Kidney glomerular epithelial cell (primary cell): Measurements from ENCODE around the gene UPF1.

Source experiments
- DNase-seq: peaks from one replicate; lab custom pipeline; 2025; lab: John Stamatoyannopoulos, UW

The UPF1 gene

DNA sequence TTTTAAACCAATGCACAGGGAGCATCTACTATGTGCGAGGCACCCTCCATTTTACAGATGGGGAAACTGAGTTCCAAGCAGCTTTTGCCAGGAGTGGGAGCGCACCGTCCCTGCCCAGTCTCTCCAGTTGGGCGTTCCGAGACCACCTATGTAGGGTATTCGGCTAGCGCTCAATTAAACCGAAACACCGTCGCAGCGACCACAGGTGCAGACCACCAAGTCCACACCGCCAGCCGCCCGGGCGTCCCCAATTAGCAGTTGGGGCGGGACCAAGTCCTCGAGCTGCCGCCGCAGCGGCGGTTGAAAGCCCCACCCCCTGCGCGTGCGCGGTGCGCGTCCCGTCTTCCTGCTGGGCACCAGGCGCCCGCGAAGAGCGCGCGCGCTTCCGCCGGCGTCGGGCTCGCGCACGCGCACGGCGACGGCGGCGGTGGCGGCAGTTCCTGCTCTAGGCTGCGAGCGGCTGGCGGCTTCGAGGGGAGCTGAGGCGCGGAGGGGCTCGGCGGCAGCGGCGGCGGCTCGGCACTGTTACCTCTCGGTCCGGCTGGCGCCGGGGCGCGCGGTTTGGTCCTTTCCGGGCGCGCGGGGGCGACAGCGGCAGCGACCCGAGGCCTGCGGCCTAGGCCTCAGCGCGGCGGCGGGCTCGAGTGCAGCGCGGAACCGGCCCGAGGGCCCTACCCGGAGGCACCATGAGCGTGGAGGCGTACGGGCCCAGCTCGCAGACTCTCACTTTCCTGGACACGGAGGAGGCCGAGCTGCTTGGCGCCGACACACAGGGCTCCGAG lies at the start of gene UPF1:
Gene UPF1 (plus strand): TSS at position 436 of the 782 bp plus-strand sequence. CDS start 251 bp downstream, at position 687.
- peak; percentile 71 for DNase-seq

DNA sequence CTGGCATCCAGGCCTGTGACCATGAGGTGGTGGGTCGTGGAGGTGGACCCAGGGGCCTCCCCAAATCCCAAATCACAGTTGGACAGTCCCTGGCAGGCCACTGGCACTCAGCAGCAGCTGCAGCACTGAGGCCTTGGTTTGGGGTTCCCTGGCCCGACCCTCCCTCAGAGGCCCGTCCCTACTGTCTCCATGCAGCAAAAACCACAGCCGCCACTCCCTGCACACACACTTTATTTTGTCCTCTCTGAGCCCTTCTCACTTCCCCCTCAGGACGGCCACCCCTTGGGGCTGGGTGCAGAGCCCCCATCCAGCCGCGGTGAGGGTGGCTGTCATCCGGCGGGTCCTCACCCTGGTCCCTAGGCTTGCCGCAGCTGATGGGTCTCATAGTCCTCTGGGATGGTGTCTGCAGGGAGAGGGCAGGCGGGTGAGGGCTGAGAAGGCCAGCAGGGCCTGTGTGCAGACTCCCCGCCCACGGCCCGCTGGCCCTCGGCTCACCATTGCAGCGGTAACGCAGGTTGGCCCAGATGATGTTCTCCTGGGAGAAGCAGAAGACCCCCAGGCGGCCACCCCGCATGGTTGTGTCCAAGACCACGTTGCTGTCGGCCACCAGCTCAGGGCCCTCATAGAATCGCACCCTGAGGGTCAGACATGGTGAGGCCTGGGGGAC lies 49.1 kb upstream of the UPF1 start:
- DNase-seq, result no peak

DNA sequence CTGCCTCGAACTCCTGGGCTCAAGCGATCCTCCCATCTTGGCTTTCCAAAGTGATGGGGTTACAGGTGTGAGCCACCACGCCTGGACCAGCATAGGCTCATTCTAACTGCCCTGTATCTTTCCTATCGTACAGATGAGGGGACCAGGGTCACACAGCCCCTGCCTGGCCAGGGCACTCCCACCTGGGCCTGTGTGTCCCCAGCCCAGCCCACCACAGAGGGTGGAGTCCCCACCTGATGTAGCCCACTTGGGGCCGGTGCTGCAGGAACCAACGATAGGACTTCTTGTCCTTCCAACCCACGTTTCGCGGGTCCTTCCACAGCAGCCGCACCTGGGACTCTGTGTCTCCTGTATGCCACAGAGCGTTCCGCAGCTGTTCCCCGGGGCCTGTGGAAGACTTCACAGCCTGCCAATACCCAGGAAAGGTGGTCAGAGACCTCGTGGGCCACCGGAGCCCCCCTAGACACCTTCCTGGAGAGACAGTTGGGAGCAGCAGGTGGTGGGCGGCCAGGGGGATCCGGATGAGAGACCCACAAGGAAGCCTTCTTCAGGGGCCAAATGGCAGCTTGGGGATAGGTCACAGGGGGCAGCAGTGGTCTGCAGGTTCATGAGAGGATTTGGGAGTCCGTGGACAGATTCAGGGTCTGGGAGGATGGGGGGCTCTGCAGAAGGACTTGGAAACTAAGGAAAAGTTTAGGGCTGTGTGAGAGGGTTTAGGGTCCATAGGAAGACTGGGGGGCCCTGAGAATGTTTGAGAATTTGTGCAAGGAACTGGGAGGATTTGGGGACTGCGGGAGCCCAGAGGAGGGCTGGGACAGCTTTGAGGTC lies 47.6 kb upstream of the UPF1 start:
- no peak for DNase-seq

DNA sequence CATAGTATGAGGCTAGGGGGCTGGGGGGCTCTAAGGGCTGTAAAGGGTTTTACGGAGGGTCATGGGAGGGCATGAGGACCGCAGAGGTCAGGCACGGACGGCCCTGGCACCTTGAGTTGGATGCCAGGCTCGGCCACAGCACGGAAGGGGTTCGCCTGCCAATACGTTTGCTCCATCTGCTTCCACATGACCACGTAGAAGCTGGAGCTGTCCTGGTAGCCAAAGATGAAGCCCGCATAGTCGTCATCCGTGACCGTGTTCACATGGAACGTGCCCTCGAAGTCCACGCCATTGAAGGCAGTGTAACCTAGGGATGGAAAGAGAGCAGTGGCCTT lies 47.0 kb upstream of the UPF1 start:
- DNase-seq, result no peak

DNA sequence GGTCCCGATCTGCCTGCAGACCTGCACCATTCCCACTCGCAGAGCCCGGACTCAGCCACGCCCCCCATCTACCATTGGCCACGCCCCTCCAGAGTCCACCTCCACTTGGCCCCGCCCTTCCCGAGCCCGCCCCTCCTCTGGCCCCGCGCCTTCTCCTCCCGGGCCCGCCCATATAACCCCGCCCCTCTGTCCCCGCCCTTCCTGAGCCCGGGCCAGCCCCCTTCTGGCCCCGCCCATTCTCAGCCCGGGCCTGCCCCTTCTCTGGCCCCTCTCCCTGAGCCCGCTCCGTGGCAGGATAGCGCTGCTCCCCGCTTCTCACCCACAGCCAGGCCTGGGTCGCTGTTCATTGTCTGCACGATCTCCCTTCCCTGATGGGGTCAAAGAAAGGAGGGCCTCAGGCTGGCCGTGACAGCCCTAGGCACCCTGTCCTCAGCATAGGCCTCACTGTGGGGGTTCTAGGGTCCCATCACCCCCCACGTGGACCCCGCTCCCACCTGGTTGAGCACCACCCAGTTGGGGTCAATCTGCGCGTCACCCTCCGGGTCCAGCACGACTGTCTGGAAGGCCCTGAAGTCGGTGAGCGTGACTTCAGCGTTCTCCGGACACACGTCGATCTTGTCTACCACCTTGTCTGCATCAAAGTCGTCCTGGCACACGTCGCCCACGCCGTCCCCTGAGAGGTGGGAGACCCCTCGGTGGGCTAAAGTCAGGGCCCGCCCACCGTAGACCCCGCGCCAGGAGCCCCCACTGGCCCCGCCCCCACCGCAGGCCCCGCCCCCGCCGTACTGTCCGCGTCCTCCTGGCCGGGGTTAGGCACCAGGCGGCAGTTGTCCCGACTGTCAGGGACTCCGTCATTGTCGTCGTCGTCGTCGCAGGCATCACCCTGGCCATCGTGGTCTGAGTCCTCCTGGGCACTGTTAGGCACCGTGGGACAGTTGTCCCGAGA lies 46.3 kb upstream of the UPF1 start:
- no peak for DNase-seq

DNA sequence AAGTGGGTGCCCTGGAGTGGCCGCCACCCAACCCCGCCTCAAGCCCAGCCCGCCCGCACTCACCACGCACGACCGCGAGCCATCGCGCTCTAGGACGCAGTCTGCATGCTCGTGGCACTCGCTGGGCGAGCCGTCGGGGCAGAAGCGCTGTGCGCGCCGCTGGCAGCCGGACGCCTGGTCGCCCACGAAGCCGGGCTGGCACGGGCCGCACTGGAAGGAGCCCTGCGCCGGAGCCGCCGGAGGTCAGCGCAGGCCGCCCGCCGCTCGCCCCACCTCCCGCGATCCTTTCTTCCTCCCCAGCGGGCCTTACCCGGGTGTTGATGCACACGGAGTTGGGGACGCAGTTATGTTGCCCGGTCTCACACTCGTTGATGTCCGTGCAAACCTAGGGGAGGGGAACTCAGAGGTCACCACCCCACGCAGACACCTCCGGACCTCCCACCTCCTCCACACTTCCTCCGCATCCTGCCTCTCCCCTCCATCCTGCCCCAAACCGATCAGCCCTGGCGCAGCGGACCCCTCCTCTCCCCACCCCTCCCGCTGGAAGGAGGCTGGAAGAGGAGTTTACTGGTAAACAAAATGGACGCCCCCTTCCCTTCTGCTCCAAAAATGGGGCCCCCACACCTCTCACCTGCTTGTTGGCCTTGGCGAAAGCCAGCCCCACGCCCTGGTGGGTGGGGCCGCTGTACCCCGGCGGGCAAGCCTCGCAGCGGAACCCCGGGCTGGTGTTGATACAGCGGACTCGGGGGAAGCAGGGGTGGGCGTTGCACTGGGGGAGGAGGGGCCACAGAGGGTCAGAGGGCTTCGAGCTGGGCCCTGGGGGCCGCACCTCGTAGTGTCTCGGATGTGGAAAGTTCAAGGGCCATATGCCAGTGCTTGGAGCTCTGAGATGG lies 43.0 kb upstream of the UPF1 start:
- no peak for DNase-seq

DNA sequence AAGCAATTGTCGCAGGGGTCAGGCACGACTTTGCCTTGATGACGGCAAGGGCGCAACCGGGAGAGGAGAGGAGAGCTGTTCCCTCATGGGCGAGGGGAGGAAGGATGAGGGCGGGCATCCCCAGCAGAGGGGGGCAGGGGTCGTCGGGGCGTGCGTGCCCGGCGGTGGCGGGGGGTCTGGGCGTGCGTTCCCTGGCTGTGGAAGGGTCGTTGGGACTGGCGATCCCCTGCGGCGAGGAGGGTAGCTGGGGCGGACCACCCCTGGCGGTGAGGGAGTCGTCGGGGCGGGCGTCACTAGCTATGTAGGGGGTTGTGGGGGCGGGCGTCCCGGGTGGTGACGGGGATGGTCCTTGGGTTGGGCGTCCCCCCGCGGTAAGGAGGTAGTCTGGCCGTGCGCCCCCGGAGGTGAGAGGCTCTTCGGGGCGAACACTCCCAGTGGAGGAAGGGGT lies 42.3 kb upstream of the UPF1 start:
- DNase-seq, result no peak

DNA sequence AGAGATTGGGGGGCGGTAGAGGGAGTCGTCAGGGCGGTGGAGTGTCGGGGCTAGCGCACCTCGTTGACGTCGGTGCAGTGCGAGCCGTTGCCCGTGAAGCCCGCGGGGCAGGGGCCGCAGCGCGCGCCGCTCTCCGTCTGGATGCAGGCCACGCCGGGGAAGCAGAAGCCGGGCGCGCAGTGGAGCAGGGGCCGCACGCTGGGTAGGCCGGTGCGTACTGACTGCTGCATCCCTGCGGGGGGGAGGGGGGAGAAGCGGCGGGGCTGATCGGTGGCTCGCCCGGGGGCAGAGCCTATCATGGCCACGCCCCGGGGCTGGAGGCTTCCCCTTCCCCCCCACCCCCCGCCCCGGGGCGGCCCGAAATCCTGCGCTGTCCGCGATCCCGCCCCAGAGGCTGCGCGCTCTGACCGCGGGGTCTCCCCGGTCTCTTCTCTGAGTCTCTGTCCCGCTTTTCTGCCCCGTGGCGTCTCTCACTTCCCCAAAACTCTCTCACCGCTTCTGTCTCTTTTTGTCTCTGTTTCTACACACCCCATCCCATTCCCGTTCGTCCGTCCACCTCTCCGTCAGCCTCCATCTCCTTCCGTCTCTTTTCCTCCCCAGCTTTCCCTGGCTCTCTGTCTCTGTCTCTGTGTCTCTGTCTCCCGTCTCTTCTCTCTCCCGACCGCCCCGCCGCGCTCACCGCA lies 41.7 kb upstream of the UPF1 start:
- no peak for DNase-seq

DNA sequence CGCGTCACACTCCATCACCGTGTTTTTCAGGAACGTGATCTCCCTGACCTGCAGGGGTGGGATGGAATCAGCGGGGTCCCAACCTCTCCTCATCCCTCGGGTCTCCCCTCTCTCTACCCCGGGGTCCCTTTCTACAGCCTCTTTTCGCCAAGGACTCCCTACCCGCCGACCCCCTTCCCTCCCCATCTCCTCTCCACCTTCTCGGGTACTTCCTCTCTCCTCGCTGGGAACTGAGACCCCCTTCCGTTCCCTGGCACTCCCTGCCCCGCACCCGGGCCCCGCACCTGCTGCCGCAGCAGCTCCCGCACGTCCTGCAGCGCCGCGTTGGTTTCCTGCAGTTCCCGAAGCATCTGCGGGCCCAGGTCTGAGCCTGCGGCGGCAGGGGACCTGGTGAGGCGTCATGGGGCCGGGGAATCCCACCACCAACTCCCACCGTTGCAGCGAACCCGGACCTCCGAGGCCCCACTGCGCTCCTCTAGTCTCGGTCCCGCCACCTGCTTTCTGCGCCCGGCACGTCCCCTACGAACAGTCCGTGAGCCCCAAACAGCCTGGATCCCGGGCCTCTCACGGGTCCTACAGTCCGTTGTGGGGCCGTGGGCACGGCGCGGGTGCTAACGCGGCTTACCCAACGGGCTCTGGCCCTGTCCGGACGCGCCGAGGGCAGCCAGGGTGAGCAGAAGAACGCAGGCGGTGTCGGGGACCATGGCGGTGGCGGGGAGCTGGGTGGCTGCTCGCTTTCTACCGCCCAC lies 41.0 kb upstream of the UPF1 start, which contains the start of gene COMP:
Gene COMP (minus strand): TSS at position 740 of the 749 bp plus-strand sequence. CDS start 36 bp downstream, at position 704.
- DNase-seq, result no peak

DNA sequence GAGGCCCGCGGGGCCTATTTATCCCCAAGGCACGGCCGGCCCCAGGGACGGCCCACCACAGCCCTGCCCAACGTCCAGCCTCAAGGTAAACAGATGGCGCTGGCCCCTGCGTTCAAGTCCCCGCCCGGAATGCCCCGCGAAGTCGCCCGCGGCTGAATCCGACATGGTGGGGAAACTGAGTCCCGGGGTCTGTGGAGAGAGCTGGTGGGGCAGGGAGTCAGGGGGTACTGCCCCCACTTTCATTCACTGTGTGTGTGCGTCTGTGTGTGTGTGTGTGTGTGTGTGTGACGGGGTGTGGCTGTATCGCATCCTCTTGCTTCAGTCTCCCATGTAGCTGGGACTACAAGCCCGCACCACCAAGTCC lies 40.5 kb upstream of the UPF1 start:
- DNase-seq, result no peak

DNA sequence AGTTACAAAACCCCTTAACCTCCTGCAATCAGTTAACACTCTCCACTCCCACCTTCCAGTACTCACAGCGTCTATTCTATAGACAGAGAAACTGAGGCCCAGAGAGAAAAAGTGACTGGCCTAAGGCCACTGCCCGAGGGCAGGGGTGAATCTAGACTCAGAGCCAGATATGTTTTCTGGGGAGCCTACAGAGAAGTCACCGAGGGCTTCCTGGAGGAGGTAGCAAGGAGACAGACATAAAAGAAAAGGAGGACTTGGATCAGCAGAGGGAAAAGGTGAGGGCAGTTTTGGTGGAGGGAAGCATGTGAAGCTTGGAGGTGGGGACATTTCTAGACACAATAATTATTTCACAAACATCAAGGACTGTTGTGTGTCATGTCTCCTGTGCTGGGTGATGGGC lies 39.1 kb upstream of the UPF1 start:
- DNase-seq, result no peak

DNA sequence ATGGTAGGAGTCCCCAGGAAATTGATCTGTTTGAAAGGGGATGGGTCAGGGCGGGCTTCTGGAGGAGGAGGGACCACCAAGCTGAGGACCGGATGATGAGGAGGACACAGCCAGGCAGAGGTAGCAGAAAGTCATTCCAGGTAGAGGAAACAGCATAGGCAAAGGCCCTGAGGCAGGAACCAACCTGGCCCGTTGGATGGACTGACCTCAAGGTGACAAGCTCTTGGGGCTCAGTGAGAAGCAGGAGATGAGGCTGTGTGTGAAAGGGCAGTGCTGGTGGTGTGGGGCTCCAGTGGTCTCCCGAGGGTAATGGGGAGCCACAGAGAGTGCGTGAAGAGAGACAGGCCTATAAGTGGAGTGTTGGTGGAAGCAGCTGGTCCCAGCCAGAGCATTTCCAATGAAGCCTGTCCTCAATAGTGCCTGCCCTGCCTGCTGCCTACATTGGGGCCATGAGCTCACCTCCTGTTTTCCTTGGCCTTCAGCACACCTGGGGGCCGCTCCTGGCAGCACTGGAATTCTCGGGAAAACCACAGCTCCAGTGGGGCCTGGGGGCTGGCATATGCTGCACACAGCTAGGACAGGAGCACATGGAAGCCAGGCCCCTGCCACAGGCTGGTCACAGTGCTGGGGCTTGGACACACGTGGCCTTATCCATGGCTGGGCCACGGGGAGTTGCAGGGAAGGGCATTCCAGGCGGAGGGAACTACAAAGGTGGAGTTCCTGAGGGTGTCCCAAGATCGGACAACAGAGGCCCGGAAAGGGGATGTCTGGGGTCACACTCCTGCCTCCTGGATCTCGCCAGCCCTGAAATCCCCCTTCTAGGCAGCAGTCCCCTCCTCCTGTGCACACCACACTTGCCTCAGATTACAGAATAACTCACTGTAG lies 38.4 kb upstream of the UPF1 start:
- no peak for DNase-seq

DNA sequence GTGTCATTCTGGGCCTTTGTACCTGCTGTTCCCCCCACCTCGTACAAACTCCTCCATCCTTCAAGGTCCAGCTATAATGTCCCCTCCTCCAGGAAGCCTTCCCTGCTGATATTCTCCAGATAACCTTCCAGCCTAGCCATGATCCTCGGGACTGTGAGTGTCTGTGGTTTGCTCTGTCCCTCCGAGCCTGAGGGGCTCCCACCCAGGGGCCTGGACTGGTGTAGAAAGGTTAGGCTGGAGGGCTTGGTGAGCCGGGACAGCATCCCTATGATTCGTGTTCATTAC lies 37.8 kb upstream of the UPF1 start:
- no peak for DNase-seq

DNA sequence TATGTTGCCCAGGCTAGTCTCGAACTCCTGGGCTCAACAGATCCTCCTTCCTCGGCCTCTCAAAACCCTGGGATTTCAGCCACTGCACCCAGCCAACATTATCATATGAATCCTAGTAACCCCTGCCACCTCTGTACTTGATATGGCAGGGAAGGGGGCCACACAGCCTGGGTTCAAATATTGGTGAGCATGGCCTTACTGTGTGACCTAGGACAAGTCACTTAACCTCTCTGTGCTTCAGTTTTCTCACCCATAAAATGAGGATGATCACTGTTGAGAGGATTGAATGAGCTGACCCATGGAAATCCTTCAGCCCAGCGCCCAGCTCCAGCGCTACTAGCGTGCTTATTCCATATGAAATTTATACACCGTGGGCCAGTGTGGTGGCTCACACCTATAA lies 37.1 kb upstream of the UPF1 start:
- DNase-seq, result no peak

DNA sequence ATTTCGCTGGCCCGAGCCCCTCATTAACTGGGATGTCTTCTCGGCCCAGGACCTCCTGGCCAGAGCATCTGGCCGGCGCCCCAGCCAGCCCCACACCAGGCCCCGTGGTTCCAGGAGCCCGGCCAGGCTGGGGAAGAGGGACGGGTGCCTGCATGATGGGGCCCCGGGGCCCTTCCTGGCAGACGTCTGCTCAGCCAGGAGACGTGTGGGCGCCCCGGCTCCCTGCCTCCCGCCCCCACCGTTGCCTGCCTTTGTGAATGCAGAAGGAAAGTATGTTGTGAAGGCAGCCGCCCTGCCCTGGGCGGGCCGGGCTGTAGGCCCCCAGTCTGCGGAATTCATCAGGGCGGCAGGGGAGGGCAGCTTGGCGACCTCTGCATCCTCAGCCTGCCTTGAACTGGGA lies 36.2 kb upstream of the UPF1 start:
- no peak for DNase-seq

DNA sequence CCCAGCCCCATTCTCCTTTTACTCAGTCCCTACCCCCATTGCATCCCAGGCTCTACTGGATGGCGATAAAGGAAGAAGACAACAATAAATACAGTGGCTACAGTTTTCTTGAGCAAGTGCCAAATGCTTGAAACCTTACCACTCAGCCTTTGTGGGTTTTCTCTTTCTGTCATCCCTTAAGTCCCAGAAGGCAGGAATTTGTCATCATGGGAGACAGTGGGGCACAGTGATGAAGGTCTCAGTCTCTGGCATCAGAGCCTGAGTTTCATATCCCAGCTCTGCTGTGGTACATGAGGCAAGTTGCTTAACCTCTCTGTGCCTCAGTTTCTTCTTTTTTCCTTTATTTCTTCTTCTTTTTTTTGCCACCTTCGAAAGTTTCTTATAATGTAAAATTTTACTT lies 35.5 kb upstream of the UPF1 start:
- DNase-seq, result no peak

DNA sequence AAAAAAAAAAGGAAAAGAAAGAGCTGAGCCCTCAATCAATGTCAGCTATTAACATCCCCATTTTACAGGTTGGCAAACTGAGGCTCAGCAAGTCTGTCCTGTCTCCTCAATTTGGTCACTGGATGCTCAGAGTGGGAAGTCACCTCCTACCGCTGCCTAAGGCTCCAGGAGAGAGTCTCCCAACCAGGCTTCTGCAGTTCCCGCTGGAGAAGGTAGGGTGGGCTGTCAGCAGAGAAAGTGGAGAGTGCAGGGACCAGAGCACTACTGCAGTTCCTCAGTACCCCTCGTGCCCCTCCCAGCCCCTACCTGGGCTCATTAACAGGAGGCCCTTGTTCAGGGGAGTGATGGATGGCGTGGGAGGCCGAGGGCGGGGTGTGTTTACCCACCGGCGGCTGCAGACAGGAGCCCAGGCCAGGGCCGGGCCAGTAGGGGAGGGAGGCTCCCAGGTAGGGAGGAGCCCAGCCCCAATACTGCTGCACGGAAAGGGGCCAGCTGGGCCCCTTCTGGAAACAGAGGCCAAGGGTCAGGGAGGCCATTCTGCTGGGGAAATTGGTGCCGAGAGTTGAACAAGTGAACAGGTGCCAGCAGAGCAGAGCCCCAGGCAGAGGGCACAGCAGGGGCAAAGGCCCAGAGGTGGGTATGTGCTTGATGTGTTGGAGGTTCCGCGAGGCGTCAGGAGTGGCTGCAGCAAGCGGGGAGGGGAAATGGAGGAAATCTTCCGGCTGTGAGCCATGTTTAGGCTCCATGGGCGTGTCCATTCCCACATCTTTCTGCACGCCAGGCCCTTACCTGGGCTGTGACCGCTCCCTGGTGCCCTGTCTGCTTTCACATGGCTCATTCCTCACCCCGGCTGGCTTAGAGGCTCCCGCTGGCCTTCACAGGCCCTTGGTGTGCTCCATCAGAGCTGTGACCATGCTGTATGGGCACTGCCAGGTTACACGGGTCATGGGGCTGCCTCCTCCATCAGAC lies 33.1 kb upstream of the UPF1 start:
- DNase-seq, result no peak
